Gastroesophageal sphincter (tissue), 4 donors: ENCODE data around the gene TRAPPC3L. TPM values are rescaled to one million over a fixed set of nuclear protein-coding genes. Genes with fewer than 3 reads are reported as not detected.
A peak's percentile ranks its signal among the peaks of the same experiment; 100 is the strongest.

ENCODE experiments used
- ATAC-seq: fragments of 150-250 bp; one replicate; pipeline ENCODE4 v1.9.1; 2016; ENCODE audit warnings: mild to moderate bottlenecking, moderate library complexity
- H3K27ac ChIP-seq, 4 donors: fragments of 200-600 bp; sonication (generic) in 3 of 4; 1 replicate in 3 of 4; 2 replicates in 1 of 4; pipeline ENCODE4 v1.5.1; 2016 to 2019
- H3K27me3 ChIP-seq: fragments of 200-600 bp; sonication (generic); one replicate; pipeline ENCODE4 v1.5.1; 2019
- H3K36me3 ChIP-seq, 2 donors: fragments of 200-600 bp; sonication (generic); one replicate each; pipeline ENCODE4 v1.5.1; 2019; ENCODE audit warnings: control low read depth in 1 of 2
- H3K4me1 ChIP-seq, 3 donors: fragments of 200-600 bp; sonication (generic); 1 replicate in 2 of 3; 2 replicates in 1 of 3; pipeline ENCODE4 v1.5.1; 2016 to 2019; ENCODE audit warnings: control low read depth in 2 of 3
- H3K4me3 ChIP-seq, 2 donors: fragments of 200-600 bp; sonication (generic); one replicate each; pipeline ENCODE4 v1.5.1; 2019; ENCODE audit warnings: mild to moderate bottlenecking in 1 of 2, moderate library complexity in 1 of 2
- H3K9me3 ChIP-seq, 3 donors: fragments of 200-600 bp; sonication (generic); one replicate each; pipeline ENCODE4 v1.5.1; 2017 to 2019; ENCODE audit warnings: control low read depth in 2 of 3
- EP300 ChIP-seq: sonication (generic); formaldehyde crosslinking; IDR thresholded peaks from one replicate; pipeline ENCODE4 v1.6.1; 2017; ENCODE audit warnings: antibody characterized with exemption, mild to moderate bottlenecking
- POLR2A ChIP-seq, 2 donors: fragments of 450-650 bp; IDR thresholded peaks; one replicate each; pipeline ENCODE4 v1.6.1; 2017; ENCODE audit warnings: antibody characterized with exemption in 2 of 2, mild to moderate bottlenecking in 2 of 2, moderate library complexity in 1 of 2
- POLR2AphosphoS5 ChIP-seq: sonication (generic); formaldehyde crosslinking; IDR thresholded peaks from one replicate; pipeline ENCODE4 v1.6.1; 2017; ENCODE audit warnings: antibody characterized with exemption
- WGBS, 2 donors: methylation state at CpG; one replicate each; pipeline ENCODE4 v1.1.5; 2018; ENCODE audit warnings: low coverage in 1 of 2; 5-methylcytosine and 5-hydroxymethylcytosine counted together
- total RNA-seq, 4 donors: library from RNA; depleted of rRNA; stranded (reverse); fragments of >200 nt; gene quantifications; one replicate each; pipeline ENCODE4 v1.1.0, GENCODE V29; 2016
- TF ChIP-seq, protein P1 (sequence below), 4 experiments: fragments of 200-600 bp in 2 of 4; fragments of 450-650 bp in 2 of 4; sonication (generic) in 1 of 4; IDR thresholded peaks; one replicate each; pipeline ENCODE4 v1.5.1; 2017 to 2019; ENCODE audit warnings: antibody characterized with exemption in 4 of 4, mild to moderate bottlenecking in 2 of 4, moderate library complexity in 2 of 4

The TRAPPC3L gene
- total RNA-seq, 4 donors from 2014 or later: not detected

GRCh38 chr6:116564921-116565872 lies 19.7 kb upstream of the TRAPPC3L start:
- TF ChIP-seq, protein P1, sequence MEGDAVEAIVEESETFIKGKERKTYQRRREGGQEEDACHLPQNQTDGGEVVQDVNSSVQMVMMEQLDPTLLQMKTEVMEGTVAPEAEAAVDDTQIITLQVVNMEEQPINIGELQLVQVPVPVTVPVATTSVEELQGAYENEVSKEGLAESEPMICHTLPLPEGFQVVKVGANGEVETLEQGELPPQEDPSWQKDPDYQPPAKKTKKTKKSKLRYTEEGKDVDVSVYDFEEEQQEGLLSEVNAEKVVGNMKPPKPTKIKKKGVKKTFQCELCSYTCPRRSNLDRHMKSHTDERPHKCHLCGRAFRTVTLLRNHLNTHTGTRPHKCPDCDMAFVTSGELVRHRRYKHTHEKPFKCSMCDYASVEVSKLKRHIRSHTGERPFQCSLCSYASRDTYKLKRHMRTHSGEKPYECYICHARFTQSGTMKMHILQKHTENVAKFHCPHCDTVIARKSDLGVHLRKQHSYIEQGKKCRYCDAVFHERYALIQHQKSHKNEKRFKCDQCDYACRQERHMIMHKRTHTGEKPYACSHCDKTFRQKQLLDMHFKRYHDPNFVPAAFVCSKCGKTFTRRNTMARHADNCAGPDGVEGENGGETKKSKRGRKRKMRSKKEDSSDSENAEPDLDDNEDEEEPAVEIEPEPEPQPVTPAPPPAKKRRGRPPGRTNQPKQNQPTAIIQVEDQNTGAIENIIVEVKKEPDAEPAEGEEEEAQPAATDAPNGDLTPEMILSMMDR (IDR thresholded peaks at IDR 0.05): no peak
- TF ChIP-seq POLR2AphosphoS5: no peak
- TF ChIP-seq POLR2A (IDR thresholded peaks at IDR 0.05): no peak
- TF ChIP-seq EP300: no peak
- peak; percentile 39 for ATAC-seq
- WGBS, 2 donors: 14% methylated on average over 4 of the region's 42 CpGs; no CpG with 5 or more reads in 1 of the 2 donors
- peaks cover 0 to 20% (median 3%) of the 10 kb centered on the region in 3 donors for H3K4me1 ChIP-seq
- peak overlapping the region; percentile 25 to 42 for H3K4me3 ChIP-seq
- peak overlapping the region in 1 of 4 donors; percentile 13 for H3K27ac ChIP-seq
- H3K36me3 ChIP-seq: no peaks in the 10 kb centered on the region
- H3K27me3 ChIP-seq: no peaks in the 10 kb centered on the region
- no peaks in the 10 kb centered on the region for H3K9me3 ChIP-seq

DNA sequence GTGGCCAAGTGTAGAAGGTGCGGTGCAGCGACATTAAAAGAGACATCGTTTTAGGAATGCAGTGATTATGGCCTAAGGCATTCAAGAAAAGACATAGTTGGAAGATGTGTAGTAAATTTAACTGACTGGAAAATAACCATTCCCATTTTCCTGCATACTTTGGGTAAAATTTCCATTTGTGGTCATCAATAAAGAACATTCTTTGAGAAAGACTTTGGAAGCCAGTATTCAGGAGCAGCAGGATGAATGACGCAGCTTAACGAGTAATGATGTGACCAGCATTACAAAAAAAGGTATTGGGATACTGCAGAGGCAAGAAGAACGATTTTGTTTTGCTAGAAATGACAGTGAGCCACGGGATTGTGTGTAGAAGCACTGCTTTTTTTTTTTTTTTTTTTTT lies 18.8 kb upstream of the TRAPPC3L start:
- Histone ChIP-seq H3K27me3 (no peaks in the 10 kb centered on the region), H3K9me3 (no peaks in the 10 kb centered on the region), H3K36me3 (no peaks in the 10 kb centered on the region), H3K27ac (no peak overlapping the region), H3K4me1 (peaks cover 0 to 13% (median 0%) of the 10 kb centered on the region in 3 donors), H3K4me3 (no peak overlapping the region)
- TF ChIP-seq POLR2A (IDR thresholded peaks at IDR 0.05) (no peak), POLR2AphosphoS5 (no peak), EP300 (no peak)
- TF ChIP-seq, protein P1 (IDR thresholded peaks at IDR 0.05): no peak
- WGBS, 2 donors: 48 to 76% methylated on average over 4 to 7 of the region's 7 CpGs
- ATAC-seq: no peak

GRCh38 chr6:116563830-116564229 lies 18.3 kb upstream of the TRAPPC3L start:
- Histone ChIP-seq H3K27me3 (no peaks in the 10 kb centered on the region), H3K9me3 (no peaks in the 10 kb centered on the region), H3K36me3 (no peaks in the 10 kb centered on the region), H3K4me1 (peaks cover 0 to 13% (median 0%) of the 10 kb centered on the region in 3 donors), H3K4me3 (no peak overlapping the region), H3K27ac (no peak overlapping the region)
- ATAC-seq: no peak
- no peak for TF ChIP-seq EP300
- TF ChIP-seq POLR2A (IDR thresholded peaks at IDR 0.05): no peak
- TF ChIP-seq, protein P1 (IDR thresholded peaks at IDR 0.05): no peak
- no peak for TF ChIP-seq POLR2AphosphoS5
- WGBS, 2 donors: 97% methylated on average over 6 of the region's 9 CpGs; no CpG with 5 or more reads in 1 of the 2 donors

GRCh38 chr6:116562614-116563013 lies 17.1 kb upstream of the TRAPPC3L start:
- peaks cover 0 to 18% (median 0%) of the 10 kb centered on the region in 3 donors for H3K4me1 ChIP-seq
- WGBS, 2 donors: 41 to 54% methylated on average over 3 of the region's 3 CpGs
- TF ChIP-seq, protein P1 (IDR thresholded peaks at IDR 0.05): no peak
- TF ChIP-seq POLR2AphosphoS5 (no peak), EP300 (no peak), POLR2A (IDR thresholded peaks at IDR 0.05) (no peak)
- no peak for ATAC-seq
- no peaks in the 10 kb centered on the region for H3K27me3 ChIP-seq
- H3K4me3 ChIP-seq: no peak overlapping the region
- H3K27ac ChIP-seq: no peak overlapping the region
- no peaks in the 10 kb centered on the region for H3K36me3 ChIP-seq
- H3K9me3 ChIP-seq: no peaks in the 10 kb centered on the region
